ENCODE measurements around the gene EXOC6. TPM values are rescaled to one million over a fixed set of nuclear protein-coding genes. Genes with fewer than 3 reads are reported as not detected.
A peak's percentile ranks its signal among the peaks of the same experiment; 100 is the strongest.

Gene EXOC6
- total RNA-seq, 4 donors from 2014 or later, result 14.1 to 34.9 (median 16.2) TPM

DNA sequence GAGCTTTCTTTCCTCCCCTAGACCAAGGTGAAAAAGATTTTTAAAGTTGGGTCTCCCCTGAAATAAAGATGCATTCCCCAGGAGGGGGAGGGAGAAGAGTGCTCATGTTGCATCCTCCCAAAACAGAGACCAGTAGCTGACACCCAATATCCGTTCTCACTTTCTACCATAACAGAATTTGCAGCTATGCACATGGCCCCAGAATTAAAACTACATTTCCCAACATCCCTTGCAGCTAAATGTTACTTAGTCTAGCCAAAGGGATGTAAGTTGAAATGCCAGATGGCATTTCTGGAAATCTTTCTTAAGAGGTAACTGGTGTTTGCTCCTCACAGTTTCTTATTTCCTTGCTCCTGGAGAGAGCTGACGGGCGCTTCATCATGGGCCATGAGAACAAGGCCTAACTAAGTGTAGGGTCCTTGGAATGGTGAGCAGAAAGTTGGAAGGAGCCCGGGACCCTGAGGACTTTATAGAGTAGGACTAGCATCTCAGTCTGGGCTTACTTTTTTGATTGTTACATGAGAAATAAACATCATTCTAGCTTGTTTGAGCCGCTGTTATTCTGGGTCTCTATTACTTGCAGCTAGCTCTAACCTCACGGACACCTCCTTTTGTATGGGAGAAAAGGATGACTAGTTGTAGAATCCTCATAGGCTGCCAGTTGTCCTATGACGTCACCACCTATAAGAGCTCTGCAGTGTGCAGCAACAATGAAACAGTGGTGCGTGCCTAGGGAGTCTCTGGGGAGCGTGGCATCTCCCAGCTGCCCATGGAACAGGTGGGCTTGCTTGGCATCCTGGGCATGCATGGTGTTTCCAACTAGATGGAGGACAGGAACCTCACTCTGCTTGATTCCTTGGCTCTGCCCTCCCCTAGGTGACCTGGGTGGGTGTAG lies 46.1 kb upstream of the EXOC6 start:
- Histone ChIP-seq H3K27ac (replicated peaks in 1 of 4) (no peak overlapping the region), H3K4me3 (no peak overlapping the region), H3K9me3 (no peaks in the 10 kb centered on the region), H3K4me1 (no peaks in the 10 kb centered on the region), H3K27me3 (no peaks in the 10 kb centered on the region), H3K36me3 (no peaks in the 10 kb centered on the region)
- 84% methylated on average over 8 of the region's 9 CpGs for WGBS
- TF ChIP-seq, protein P1, sequence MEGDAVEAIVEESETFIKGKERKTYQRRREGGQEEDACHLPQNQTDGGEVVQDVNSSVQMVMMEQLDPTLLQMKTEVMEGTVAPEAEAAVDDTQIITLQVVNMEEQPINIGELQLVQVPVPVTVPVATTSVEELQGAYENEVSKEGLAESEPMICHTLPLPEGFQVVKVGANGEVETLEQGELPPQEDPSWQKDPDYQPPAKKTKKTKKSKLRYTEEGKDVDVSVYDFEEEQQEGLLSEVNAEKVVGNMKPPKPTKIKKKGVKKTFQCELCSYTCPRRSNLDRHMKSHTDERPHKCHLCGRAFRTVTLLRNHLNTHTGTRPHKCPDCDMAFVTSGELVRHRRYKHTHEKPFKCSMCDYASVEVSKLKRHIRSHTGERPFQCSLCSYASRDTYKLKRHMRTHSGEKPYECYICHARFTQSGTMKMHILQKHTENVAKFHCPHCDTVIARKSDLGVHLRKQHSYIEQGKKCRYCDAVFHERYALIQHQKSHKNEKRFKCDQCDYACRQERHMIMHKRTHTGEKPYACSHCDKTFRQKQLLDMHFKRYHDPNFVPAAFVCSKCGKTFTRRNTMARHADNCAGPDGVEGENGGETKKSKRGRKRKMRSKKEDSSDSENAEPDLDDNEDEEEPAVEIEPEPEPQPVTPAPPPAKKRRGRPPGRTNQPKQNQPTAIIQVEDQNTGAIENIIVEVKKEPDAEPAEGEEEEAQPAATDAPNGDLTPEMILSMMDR (IDR thresholded peaks at IDR 0.05), result no peak
- TF ChIP-seq POLR2A (IDR thresholded peaks at IDR 0.05; ENCODE audit: low read depth) (no peak), EP300 (IDR thresholded peaks at IDR 0.05) (no peak), POLR2AphosphoS5 (IDR thresholded peaks at IDR 0.05) (no peak)
- no peak for DNase-seq (ENCODE audit: extremely low spot score)
- intact Hi-C loops (cut with DNase I), result no loop called here

DNA sequence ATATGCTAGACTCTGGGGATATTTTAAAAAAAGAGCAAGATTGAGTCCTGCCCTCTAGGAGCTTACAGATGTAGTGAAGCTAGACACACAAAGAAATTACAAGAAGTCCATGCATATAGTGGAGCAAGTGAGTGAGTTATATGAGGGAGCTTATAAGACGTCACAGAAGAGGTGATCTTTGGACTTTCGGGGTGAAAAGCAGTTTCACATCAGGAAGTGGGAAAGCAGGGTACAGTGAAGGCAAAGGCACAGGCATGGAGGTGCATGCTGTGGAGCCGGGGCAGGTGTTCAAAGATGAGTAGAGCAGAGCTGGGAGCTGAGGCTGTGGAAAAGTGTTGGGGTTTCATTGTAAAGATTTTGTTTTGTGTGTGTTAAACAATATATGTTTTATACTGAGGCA lies 38.5 kb upstream of the EXOC6 start:
- H3K36me3 ChIP-seq, result no peaks in the 10 kb centered on the region
- no peaks in the 10 kb centered on the region for H3K27me3 ChIP-seq
- intact Hi-C loops (cut with DNase I), result loop anchor here (5.0 kb wide), 1 partner anchor 38 kb away; no protein-coding TSS in a partner anchor
- peaks cover 0 to 4% (median 0%) of the 10 kb centered on the region in 4 donors for H3K4me1 ChIP-seq
- H3K27ac ChIP-seq (replicated peaks in 1 of 4), result no peak overlapping the region
- DNase-seq (ENCODE audit: extremely low spot score), result no peak
- TF ChIP-seq EP300 (IDR thresholded peaks at IDR 0.05) (no peak), POLR2A (IDR thresholded peaks at IDR 0.05; ENCODE audit: low read depth) (no peak), POLR2AphosphoS5 (IDR thresholded peaks at IDR 0.05) (no peak)
- TF ChIP-seq, protein P1 (IDR thresholded peaks at IDR 0.05), result no peak
- no peak overlapping the region for H3K4me3 ChIP-seq
- WGBS, result 89% methylated on average over 3 of the region's 3 CpGs
- no peaks in the 10 kb centered on the region for H3K9me3 ChIP-seq

- intact Hi-C loops (cut with DNase I), result loop anchor here (5.0 kb wide), 1 partner anchor 39 kb away; no protein-coding TSS in a partner anchor
- no peaks in the 10 kb centered on the region for H3K27me3 ChIP-seq
- WGBS, result 65% methylated on average over 4 of the region's 4 CpGs
- no peaks in the 10 kb centered on the region for H3K36me3 ChIP-seq
- TF ChIP-seq POLR2A (IDR thresholded peaks at IDR 0.05; ENCODE audit: low read depth) (no peak), EP300 (IDR thresholded peaks at IDR 0.05) (no peak), POLR2AphosphoS5 (IDR thresholded peaks at IDR 0.05) (no peak)
- TF ChIP-seq, protein P1 (IDR thresholded peaks at IDR 0.05), result no peak
- DNase-seq (ENCODE audit: extremely low spot score), result no peak
- H3K9me3 ChIP-seq, result no peaks in the 10 kb centered on the region
- peaks cover 0 to 11% (median 3%) of the 10 kb centered on the region in 4 donors for H3K4me1 ChIP-seq
- H3K27ac ChIP-seq (replicated peaks in 1 of 4), result no peak overlapping the region
- no peak overlapping the region for H3K4me3 ChIP-seq
Measured at GRCh38 chr10:92810934-92811532, 37.3 kb upstream of the EXOC6 start.

- TF ChIP-seq EP300 (IDR thresholded peaks at IDR 0.05) (no peak), POLR2AphosphoS5 (IDR thresholded peaks at IDR 0.05) (no peak), POLR2A (IDR thresholded peaks at IDR 0.05; ENCODE audit: low read depth) (no peak)
- TF ChIP-seq, protein P1 (IDR thresholded peaks at IDR 0.05), result no peak
- H3K27ac ChIP-seq (replicated peaks in 1 of 4), result no peak overlapping the region
- peak; percentile 79 for DNase-seq (ENCODE audit: extremely low spot score)
- no peaks in the 10 kb centered on the region for H3K27me3 ChIP-seq
- WGBS, result 86% methylated on average over 1 of the region's 1 CpG
- H3K4me1 ChIP-seq, result peaks cover 0 to 19% (median 7%) of the 10 kb centered on the region in 4 donors
- H3K4me3 ChIP-seq, result no peak overlapping the region
- no peaks in the 10 kb centered on the region for H3K36me3 ChIP-seq
- intact Hi-C loops (cut with DNase I), result loop anchor here (5.0 kb wide), 1 partner anchor 40 kb away; no protein-coding TSS in a partner anchor
- no peaks in the 10 kb centered on the region for H3K9me3 ChIP-seq
Measured at GRCh38 chr10:92811986-92812385, 36.3 kb upstream of the EXOC6 start.
